Mesothelial cell of epicardium (in vitro differentiated cells): Measurements from ENCODE around the gene SOX6. TPM values are rescaled to one million over a fixed set of nuclear protein-coding genes. Genes with fewer than 3 reads are reported as not detected.

Experiments used
- DNase-seq, 2 experiments: peaks; one replicate each; pipeline ENCODE4 v3.0.0; 2021; ENCODE audit warnings: low spot score in 2 of 2; ENCODE audit not compliant: unreplicated experiment in 2 of 2
- H3K27ac Mint-ChIP-seq: 2 replicates; pipeline ENCODE4 v1.8.0; 2021; ENCODE audit warnings: mixed read lengths
- H3K27me3 Mint-ChIP-seq: 2 replicates; pipeline ENCODE4 v1.8.0; 2021; ENCODE audit warnings: low read depth, mixed read lengths
- H3K36me3 Mint-ChIP-seq: 2 replicates; pipeline ENCODE4 v1.8.0; 2021; ENCODE audit warnings: mixed read lengths
- H3K4me1 Mint-ChIP-seq: 2 replicates; pipeline ENCODE4 v1.8.0; 2021; ENCODE audit warnings: mixed read lengths
- H3K4me3 Mint-ChIP-seq: 2 replicates; pipeline ENCODE4 v1.8.0; 2021; ENCODE audit warnings: mild to moderate bottlenecking, moderate library complexity, mixed read lengths
- H3K9me3 Mint-ChIP-seq: 2 replicates; pipeline ENCODE4 v1.8.0; 2021; ENCODE audit warnings: mixed read lengths
- total RNA-seq: library from RNA; stranded (reverse); gene quantifications from 3 replicates; pipeline ENCODE4 v1.2.1, GENCODE V29; 2021
- TF ChIP-seq, protein P1 (sequence below): fragments of 200-600 bp; sonication (generic); IDR thresholded peaks from one replicate; pipeline ENCODE4 v1.5.0; 2021; ENCODE audit warnings: antibody characterized with exemption; ENCODE audit not compliant: unreplicated experiment

Gene SOX6
- total RNA-seq, 1 donor from 2014 or later = 46.4 TPM

DNA sequence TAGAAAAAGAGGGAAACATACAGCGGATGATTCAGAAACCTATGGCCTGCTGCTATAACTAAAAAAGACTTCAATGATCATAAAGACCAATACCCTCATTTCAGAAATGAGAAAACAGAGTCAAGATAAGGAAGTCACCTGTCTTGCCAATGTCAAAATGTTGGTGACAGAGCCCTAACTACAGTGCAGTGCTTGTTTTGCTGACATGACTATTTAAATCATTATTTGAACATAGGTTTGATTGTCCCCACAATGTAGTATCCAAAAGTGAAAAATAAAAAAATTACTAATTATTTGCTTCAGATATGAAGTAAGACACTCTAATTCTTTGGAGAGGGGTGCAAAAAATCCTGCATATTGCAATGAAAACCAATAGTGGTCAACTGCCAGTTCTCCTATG is 115.7 kb downstream of the SOX6 start:
- no peak for DNase-seq
- TF ChIP-seq, protein P1, sequence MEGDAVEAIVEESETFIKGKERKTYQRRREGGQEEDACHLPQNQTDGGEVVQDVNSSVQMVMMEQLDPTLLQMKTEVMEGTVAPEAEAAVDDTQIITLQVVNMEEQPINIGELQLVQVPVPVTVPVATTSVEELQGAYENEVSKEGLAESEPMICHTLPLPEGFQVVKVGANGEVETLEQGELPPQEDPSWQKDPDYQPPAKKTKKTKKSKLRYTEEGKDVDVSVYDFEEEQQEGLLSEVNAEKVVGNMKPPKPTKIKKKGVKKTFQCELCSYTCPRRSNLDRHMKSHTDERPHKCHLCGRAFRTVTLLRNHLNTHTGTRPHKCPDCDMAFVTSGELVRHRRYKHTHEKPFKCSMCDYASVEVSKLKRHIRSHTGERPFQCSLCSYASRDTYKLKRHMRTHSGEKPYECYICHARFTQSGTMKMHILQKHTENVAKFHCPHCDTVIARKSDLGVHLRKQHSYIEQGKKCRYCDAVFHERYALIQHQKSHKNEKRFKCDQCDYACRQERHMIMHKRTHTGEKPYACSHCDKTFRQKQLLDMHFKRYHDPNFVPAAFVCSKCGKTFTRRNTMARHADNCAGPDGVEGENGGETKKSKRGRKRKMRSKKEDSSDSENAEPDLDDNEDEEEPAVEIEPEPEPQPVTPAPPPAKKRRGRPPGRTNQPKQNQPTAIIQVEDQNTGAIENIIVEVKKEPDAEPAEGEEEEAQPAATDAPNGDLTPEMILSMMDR = no peak
- Mint-ChIP-seq H3K36me3 (no peaks in the 10 kb centered on the region), H3K4me1 (peaks cover 28% of the 10 kb centered on the region), H3K27me3 (no peaks in the 10 kb centered on the region), H3K4me3 (no peak overlapping the region), H3K9me3 (peaks cover 4% of the 10 kb centered on the region), H3K27ac (peak overlapping the region; percentile 39)

DNA sequence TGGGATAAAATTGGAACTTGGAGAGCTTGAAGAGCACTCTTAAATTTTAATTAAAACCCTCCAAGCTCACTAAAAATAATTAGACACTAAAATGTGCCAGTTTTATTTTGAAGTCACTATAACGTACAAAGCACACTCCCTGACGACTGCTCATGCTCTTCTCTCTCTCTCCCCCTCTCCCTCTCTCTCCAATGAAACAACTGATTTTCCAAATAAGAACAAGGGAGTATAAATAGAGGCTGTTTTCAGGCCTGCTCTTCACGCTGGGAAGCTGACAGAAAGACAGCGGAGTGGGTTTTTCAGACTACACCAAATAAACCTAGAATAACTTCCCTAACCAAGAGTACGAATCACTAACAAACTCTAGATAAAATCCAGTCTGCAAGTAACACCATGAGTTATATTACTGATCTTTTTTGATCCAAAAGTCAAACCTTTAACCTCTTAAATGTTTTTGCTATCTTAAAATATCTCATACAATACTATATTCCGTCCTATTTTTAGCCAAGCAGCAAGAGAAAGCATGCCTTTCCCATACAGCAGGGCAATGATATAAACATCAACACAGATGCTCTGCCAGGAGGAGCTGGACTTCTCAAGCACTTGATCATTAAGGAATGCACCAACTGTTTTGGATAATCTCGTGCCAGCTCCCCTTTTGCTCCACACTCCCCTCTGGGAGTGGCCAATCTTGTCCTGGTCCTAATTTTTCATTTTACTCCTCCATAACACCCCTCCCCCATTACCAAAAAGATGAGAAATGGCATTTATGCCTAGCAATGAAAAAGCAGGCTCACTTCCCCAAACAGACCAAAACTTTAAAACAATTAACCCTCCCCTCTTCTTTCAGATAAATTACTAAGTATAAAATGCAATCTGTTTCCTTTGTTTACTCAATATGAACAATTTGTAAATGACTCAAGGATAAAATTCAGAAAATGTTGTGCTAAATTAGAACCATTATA is 116.9 kb downstream of the SOX6 start:
- TF ChIP-seq, protein P1 = no peak
- Mint-ChIP-seq H3K27ac (peak overlapping the region; percentile 94), H3K27me3 (no peaks in the 10 kb centered on the region), H3K4me1 (peaks cover 34% of the 10 kb centered on the region), H3K4me3 (no peak overlapping the region), H3K36me3 (no peaks in the 10 kb centered on the region), H3K9me3 (peaks cover 4% of the 10 kb centered on the region)
- no peak for DNase-seq

DNA sequence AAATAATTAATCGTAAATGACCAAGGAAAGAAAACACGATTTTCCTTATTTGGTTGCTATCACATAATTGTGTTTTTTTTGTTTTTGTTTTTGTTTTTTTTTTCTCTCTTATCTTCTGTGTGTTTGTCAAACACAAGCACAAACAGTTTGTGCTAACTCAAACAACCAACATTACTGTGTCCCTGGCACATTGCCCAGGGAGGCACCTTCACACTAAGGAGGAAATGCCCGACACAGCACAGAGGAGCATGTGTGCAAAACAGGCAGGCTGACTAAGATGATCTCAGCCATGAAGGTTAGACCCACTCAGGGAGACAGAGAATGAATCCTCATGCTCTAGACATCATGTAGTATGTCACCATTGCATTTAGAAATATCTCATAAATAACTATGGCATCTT is 130.1 kb downstream of the SOX6 start:
- peaks cover 22% of the 10 kb centered on the region for H3K4me1 Mint-ChIP-seq
- TF ChIP-seq, protein P1 = no peak
- no peaks in the 10 kb centered on the region for H3K9me3 Mint-ChIP-seq
- no peaks in the 10 kb centered on the region for H3K27me3 Mint-ChIP-seq
- H3K27ac Mint-ChIP-seq = peak overlapping the region; percentile 82
- DNase-seq = no peak
- no peaks in the 10 kb centered on the region for H3K36me3 Mint-ChIP-seq
- H3K4me3 Mint-ChIP-seq = no peak overlapping the region

DNA sequence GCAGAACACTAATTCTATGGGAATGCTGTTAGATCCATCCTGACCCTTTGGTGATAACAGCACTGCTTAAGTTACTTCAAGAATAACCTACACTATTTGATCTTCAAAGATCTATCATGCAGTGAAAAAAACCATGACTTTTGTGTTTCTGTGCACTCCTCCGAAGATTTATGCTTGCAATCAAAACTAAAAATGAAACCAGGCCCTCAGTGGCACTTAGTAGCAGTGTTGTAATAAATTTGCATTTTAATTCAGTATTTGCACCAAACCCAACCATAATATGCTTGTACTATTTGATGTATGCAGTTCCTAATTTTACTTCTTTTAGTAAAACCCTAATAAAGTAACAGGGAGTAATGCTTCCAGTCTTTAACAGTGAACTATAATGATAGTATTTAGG is 130.7 kb downstream of the SOX6 start:
- DNase-seq = no peak
- no peaks in the 10 kb centered on the region for H3K36me3 Mint-ChIP-seq
- no peaks in the 10 kb centered on the region for H3K27me3 Mint-ChIP-seq
- H3K4me1 Mint-ChIP-seq = peaks cover 22% of the 10 kb centered on the region
- H3K27ac Mint-ChIP-seq = peak overlapping the region; percentile 47
- no peak overlapping the region for H3K4me3 Mint-ChIP-seq
- TF ChIP-seq, protein P1 = no peak
- no peaks in the 10 kb centered on the region for H3K9me3 Mint-ChIP-seq

DNA sequence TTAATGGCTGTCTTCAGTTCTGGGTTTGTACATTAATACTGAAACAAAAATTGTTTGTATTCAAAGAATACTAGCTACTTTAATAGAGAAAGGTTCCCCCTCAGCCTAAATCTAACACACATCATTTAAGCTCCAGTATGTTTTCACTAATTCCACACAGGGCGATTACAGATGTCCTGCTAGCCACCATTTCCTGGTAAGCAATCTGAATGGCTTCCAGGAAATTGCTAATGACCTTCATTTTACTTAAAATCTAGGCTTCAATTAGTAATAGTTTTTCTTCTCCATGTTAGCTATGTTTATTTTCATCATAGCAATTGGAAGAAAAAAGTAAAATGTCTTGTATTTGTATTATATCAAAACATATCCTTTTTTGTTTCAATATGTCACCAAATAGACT is 132.8 kb downstream of the SOX6 start:
- Mint-ChIP-seq H3K4me1 (peaks cover 22% of the 10 kb centered on the region), H3K27ac (no peak overlapping the region), H3K9me3 (no peaks in the 10 kb centered on the region), H3K36me3 (no peaks in the 10 kb centered on the region), H3K4me3 (no peak overlapping the region), H3K27me3 (no peaks in the 10 kb centered on the region)
- TF ChIP-seq, protein P1 = no peak
- DNase-seq = no peak
